Upper lobe of left lung (tissue), 4 donors: Measurements from ENCODE around the gene PACSIN1.

ENCODE experiments used
- EP300 ChIP-seq, 4 donors: sonication (generic); formaldehyde crosslinking; IDR thresholded peaks; one replicate each; pipeline ENCODE4 v1.5.1; 2017; ENCODE audit warnings: antibody characterized with exemption in 4 of 4, control low read depth in 2 of 4
- POLR2A ChIP-seq, 4 donors: fragments of 450-650 bp; IDR thresholded peaks; one replicate each; pipeline ENCODE4 v1.5.1; 2016 to 2017; ENCODE audit warnings: antibody characterized with exemption in 4 of 4, mild to moderate bottlenecking in 2 of 4
- POLR2AphosphoS5 ChIP-seq, 2 donors: sonication (generic); formaldehyde crosslinking; IDR thresholded peaks; one replicate each; pipeline ENCODE4 v1.5.1; 2017; ENCODE audit warnings: antibody characterized with exemption in 2 of 2
- TF ChIP-seq, protein P1 (sequence below), 6 experiments: fragments of 450-650 bp in 4 of 6; fragments of 200-600 bp in 2 of 6; sonication (generic) in 2 of 6; IDR thresholded peaks; one replicate each; pipeline ENCODE4 v1.5.1; 2016 to 2019; ENCODE audit warnings: antibody characterized with exemption in 6 of 6

DNA sequence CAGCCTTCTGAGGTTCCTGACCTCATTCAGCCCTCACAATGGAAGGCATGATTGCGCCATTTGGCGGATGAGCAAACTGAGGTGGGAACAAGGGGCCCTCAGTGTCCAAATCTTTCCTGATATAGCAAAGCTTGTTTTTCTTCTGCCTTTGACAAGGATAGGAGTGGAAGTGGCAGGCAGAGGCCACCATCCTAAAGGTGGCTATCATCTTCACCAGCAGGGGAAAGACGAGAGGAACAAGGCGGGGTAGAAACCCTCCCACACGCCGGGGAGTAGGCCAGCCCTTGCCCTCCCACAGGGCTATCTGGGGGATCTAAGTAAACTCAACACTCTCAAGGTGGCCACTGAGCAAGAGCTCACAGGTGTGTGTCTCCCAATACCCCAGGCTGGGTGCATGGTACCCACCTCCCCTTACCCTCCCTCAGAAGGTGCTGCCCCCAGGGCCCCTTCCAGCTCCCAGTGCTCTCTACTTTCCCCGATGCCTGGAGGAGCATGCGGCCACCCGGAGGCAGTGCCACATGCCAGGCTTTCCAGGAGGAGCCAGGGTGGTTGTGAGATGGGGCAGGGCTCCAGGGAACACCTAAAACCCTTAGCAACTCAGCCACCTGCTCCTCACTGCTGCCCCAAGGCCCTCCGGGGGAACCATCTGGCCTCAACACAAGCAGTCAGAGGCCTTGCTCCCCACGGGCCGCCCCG, 79.0 kb downstream of the PACSIN1 start:
- TF ChIP-seq, protein P1, sequence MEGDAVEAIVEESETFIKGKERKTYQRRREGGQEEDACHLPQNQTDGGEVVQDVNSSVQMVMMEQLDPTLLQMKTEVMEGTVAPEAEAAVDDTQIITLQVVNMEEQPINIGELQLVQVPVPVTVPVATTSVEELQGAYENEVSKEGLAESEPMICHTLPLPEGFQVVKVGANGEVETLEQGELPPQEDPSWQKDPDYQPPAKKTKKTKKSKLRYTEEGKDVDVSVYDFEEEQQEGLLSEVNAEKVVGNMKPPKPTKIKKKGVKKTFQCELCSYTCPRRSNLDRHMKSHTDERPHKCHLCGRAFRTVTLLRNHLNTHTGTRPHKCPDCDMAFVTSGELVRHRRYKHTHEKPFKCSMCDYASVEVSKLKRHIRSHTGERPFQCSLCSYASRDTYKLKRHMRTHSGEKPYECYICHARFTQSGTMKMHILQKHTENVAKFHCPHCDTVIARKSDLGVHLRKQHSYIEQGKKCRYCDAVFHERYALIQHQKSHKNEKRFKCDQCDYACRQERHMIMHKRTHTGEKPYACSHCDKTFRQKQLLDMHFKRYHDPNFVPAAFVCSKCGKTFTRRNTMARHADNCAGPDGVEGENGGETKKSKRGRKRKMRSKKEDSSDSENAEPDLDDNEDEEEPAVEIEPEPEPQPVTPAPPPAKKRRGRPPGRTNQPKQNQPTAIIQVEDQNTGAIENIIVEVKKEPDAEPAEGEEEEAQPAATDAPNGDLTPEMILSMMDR (IDR thresholded peaks at IDR 0.05) = no peak
- TF ChIP-seq EP300 (IDR thresholded peaks at IDR 0.05) (no peak), POLR2A (IDR thresholded peaks at IDR 0.05) (no peak), POLR2AphosphoS5 (IDR thresholded peaks at IDR 0.05) (no peak)
